Pons (tissue), 1 donor: ENCODE measurements around the gene SEC14L1.
A peak's percentile ranks its signal among the peaks of the same experiment; 100 is the strongest.
"Not testable (repeated sequence)": the region's sequence is repeated elsewhere in the genome, so short reads cannot be mapped to it uniquely, and the experiment has no call there.

Source experiments
- DNase-seq: peaks from one replicate; pipeline ENCODE4 v3.0.0-alpha.2; 2016; ENCODE audit warnings: low spot score

SEC14L1 gene

GRCh38 chr17:77237232-77238008, 96.7 kb downstream of the SEC14L1 start:
- DNase-seq: no peak

GRCh38 chr17:77240976-77241375, 100.2 kb downstream of the SEC14L1 start:
- no peak for DNase-seq

- DNase-seq: no peak
Measured at GRCh38 chr17:77242118-77242851, 101.5 kb downstream of the SEC14L1 start.

- DNase-seq: no peak
Measured at GRCh38 chr17:77245162-77245926, 104.6 kb downstream of the SEC14L1 start.

GRCh38 chr17:77246110-77247047, 105.6 kb downstream of the SEC14L1 start:
- DNase-seq: no peak

GRCh38 chr17:77247048-77247541, 106.3 kb downstream of the SEC14L1 start:
- peak; percentile 67 for DNase-seq

GRCh38 chr17:77247609-77248008, 106.8 kb downstream of the SEC14L1 start:
- no peak for DNase-seq

GRCh38 chr17:77248216-77249114, 107.7 kb downstream of the SEC14L1 start:
- no peak for DNase-seq

GRCh38 chr17:77251622-77252183, 110.9 kb downstream of the SEC14L1 start:
- DNase-seq: no peak

- DNase-seq: not testable (repeated sequence)
Measured at GRCh38 chr17:77252306-77252705, 111.5 kb downstream of the SEC14L1 start.

- no peak for DNase-seq
Measured at GRCh38 chr17:77253611-77254051, 112.9 kb downstream of the SEC14L1 start.

- DNase-seq: peak; percentile 57
Measured at GRCh38 chr17:77254951-77255825, 114.4 kb downstream of the SEC14L1 start.

- not testable (repeated sequence) for DNase-seq
Measured at GRCh38 chr17:77255970-77256369, 115.2 kb downstream of the SEC14L1 start.

- no peak for DNase-seq
Measured at GRCh38 chr17:77256710-77257109, 115.9 kb downstream of the SEC14L1 start.

- DNase-seq: no peak
Measured at GRCh38 chr17:77257169-77257568, 116.4 kb downstream of the SEC14L1 start.

- no peak for DNase-seq
Measured at GRCh38 chr17:77257596-77258458, 117.1 kb downstream of the SEC14L1 start.

GRCh38 chr17:77258638-77259037, 117.9 kb downstream of the SEC14L1 start:
- no peak for DNase-seq
